DND-41 (cell line): Measurements from ENCODE around the gene DYSF.

Experiments
- CTCF ChIP-seq: IDR thresholded peaks from 2 replicates; pipeline ENCODE4 v1.5.1; 2012; ENCODE audit warnings: borderline replicate concordance, low read length, moderate library complexity, mild to moderate bottlenecking; ENCODE audit not compliant: poor library complexity, severe bottlenecking; ENCODE audit errors: extremely low read depth
- EZH2 ChIP-seq: IDR thresholded peaks from 3 replicates; pipeline ENCODE4 v1.6.1; 2012; ENCODE audit warnings: borderline replicate concordance, low read depth, mild to moderate bottlenecking, moderate library complexity, low read length, inconsistent platforms; ENCODE audit not compliant: severe bottlenecking

GRCh38 chr2:71478806-71479205 lies 25.4 kb downstream of the DYSF start:
- TF ChIP-seq CTCF (no peak), EZH2 (no peak)
